Thymus (tissue), 11 donors: ENCODE measurements around the gene KDM4B. TPM values are rescaled to one million over a fixed set of nuclear protein-coding genes. Genes with fewer than 3 reads are reported as not detected.
A peak's percentile ranks its signal among the peaks of the same experiment; 100 is the strongest.

Experiments
- DNase-seq, 9 donors: peaks; one replicate each; pipeline ENCODE4 v3.0.0-alpha.2; 2013; ENCODE audit warnings: low spot score in 9 of 9, low read depth in 6 of 9, missing footprints in 1 of 9
- H3K27ac ChIP-seq, 2 donors: one replicate each; pipeline ENCODE4 v1.5.1; 2013; ENCODE audit warnings: control low read depth in 1 of 2, low read depth in 1 of 2, low read length in 1 of 2, mild to moderate bottlenecking in 1 of 2, moderate library complexity in 1 of 2
- H3K27me3 ChIP-seq, 2 donors: one replicate each; pipeline ENCODE4 v1.5.1; 2013; ENCODE audit warnings: low read length in 1 of 2; ENCODE audit not compliant: control insufficient read depth in 2 of 2, insufficient read depth in 1 of 2
- H3K36me3 ChIP-seq, 2 donors: one replicate each; pipeline ENCODE4 v1.5.1; 2013; ENCODE audit warnings: low read length in 1 of 2, mild to moderate bottlenecking in 1 of 2, moderate library complexity in 1 of 2; ENCODE audit not compliant: control insufficient read depth in 2 of 2, insufficient read depth in 2 of 2
- H3K4me1 ChIP-seq, 2 donors: one replicate each; pipeline ENCODE4 v1.5.1; 2013; ENCODE audit warnings: low read length in 2 of 2; ENCODE audit not compliant: control insufficient read depth in 2 of 2, insufficient read depth in 2 of 2
- H3K4me3 ChIP-seq, 2 donors: one replicate each; pipeline ENCODE4 v1.5.1; 2013; ENCODE audit warnings: low read length in 2 of 2, control low read depth in 1 of 2, mild to moderate bottlenecking in 1 of 2
- H3K9me3 ChIP-seq, 2 donors: one replicate each; pipeline ENCODE4 v1.5.1; 2013; ENCODE audit warnings: low read length in 1 of 2, mild to moderate bottlenecking in 1 of 2; ENCODE audit not compliant: control insufficient read depth in 2 of 2, insufficient read depth in 1 of 2
- WGBS: extraction: QIAGEN DNeasy Blood & Tissue Kit; methylation state at CpG from one replicate; pipeline ENCODE4 v1.1.7; 2013; 5-methylcytosine and 5-hydroxymethylcytosine counted together
- polyA plus RNA-seq: library from polyadenylated mRNA; stranded (reverse); fragments of 200-250 nt; gene quantifications from one replicate; pipeline ENCODE4 v1.2.3, GENCODE V29; 2013
- total RNA-seq: library from RNA; stranded (reverse); fragments of 120-200 nt; gene quantifications from one replicate; pipeline ENCODE4 v1.2.4, GENCODE V29; 2013
- donor health status: healthy.

Gene KDM4B
- total and polyA plus RNA-seq, 2 donors = 8.6 to 24.6 TPM

- Histone ChIP-seq H3K27me3 (peaks cover 0 to 3% of the 10 kb centered on the region in 2 donors), H3K4me1 (peaks cover 38 to 44% of the 10 kb centered on the region in 2 donors), H3K9me3 (peaks cover 0 to 1% of the 10 kb centered on the region in 2 donors), H3K36me3 (peaks cover 54 to 75% of the 10 kb centered on the region in 2 donors), H3K4me3 (no peak overlapping the region), H3K27ac (no peak overlapping the region)
- no peak for DNase-seq
- WGBS = 97% methylated on average over 36 of the region's 36 CpGs
These were observed 173.2 kb downstream of the KDM4B start for GRCh38 chr19:5141850-5142724.

DNA sequence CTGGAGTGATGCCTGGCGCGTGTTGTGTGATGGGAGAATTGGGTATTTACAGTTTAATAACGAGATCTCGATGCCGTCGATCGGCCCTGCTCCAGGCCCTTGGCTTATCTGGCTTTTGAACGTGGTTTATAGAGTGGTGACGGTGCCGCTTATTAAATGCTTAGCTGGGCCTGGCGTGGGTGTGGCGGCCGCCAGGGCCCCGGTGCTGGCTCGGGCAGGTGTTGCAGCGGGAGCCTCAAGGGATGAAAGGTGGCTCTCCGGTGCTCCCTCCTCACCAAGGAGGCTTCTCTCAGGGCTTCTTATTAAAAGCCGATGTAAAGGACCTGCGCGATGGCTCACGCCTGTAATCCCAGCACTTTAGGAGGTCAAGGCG, 173.8 kb downstream of the KDM4B start:
- Histone ChIP-seq H3K4me3 (no peak overlapping the region), H3K4me1 (peaks cover 34 to 38% of the 10 kb centered on the region in 2 donors), H3K36me3 (peaks cover 48 to 74% of the 10 kb centered on the region in 2 donors), H3K9me3 (peaks cover 0 to 1% of the 10 kb centered on the region in 2 donors), H3K27ac (no peak overlapping the region), H3K27me3 (peaks cover 0 to 3% of the 10 kb centered on the region in 2 donors)
- no peak for DNase-seq
- WGBS = 94% methylated on average over 22 of the region's 22 CpGs

DNA sequence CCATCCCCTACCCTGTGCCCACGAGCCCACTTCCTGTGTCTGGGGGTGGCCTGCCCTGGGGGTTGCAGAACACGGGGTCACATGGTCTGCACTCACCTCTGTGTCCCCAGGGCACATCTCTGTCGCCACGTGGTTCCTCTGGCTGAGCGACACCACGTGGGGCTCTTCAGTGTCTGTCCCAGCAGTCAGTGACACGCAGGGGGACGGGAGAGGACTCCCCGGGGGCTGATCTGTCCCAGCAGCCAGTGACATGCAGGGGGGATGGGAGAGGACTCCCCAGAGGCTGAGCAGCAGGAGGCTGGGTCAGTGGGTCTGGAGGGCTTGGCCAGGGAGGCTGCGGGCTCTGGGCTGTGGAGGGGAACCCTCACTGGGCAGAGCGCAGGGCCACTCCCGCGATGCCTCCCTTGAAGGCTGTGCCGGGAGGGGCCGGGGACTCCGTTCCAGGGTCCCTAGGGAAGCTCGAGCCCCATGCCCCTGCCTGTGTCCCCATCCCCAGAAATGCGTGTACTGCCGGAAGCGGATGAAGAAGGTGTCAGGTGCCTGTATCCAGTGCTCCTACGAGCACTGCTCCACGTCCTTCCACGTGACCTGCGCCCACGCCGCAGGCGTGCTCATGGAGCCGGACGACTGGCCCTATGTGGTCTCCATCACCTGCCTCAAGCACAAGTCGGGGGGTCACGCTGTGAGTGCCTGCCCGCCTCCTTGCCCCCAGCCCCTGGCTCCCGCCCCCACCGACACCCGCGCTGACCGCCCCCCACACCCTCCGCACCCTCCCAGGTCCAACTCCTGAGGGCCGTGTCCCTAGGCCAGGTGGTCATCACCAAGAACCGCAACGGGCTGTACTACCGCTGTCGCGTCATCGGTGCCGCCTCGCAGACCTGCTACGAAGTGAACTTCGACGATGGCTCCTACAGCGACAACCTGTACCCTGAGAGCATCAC, 174.8 kb downstream of the KDM4B start:
- DNase-seq = peak in 2 of 9 donors; percentile 46 to 51
- 89% methylated on average over 51 of the region's 51 CpGs for whole genome bisulfite sequencing
- Histone ChIP-seq H3K36me3 (peaks cover 39 to 74% of the 10 kb centered on the region in 2 donors), H3K9me3 (no peaks in the 10 kb centered on the region), H3K27ac (no peak overlapping the region), H3K4me1 (peaks cover 23 to 28% of the 10 kb centered on the region in 2 donors), H3K27me3 (peaks cover 0 to 3% of the 10 kb centered on the region in 2 donors), H3K4me3 (no peak overlapping the region)

- WGBS = 97% methylated on average over 23 of the region's 23 CpGs
- peaks cover 0 to 3% of the 10 kb centered on the region in 2 donors for H3K27me3 ChIP-seq
- peaks cover 39 to 74% of the 10 kb centered on the region in 2 donors for H3K36me3 ChIP-seq
- no peaks in the 10 kb centered on the region for H3K9me3 ChIP-seq
- no peak for DNase-seq
- no peak overlapping the region for H3K4me3 ChIP-seq
- H3K4me1 ChIP-seq = peaks cover 15 to 18% of the 10 kb centered on the region in 2 donors
- H3K27ac ChIP-seq = no peak overlapping the region
These were observed 175.7 kb downstream of the KDM4B start for GRCh38 chr19:5144545-5145179.

GRCh38 chr19:5145521-5146511, 176.9 kb downstream of the KDM4B start:
- peaks cover 34 to 65% of the 10 kb centered on the region in 2 donors for H3K36me3 ChIP-seq

GRCh38 chr19:5147074-5147977, 178.4 kb downstream of the KDM4B start:
- Histone ChIP-seq H3K4me3 (no peak overlapping the region), H3K9me3 (no peaks in the 10 kb centered on the region), H3K27ac (no peak overlapping the region), H3K36me3 (peaks cover 29 to 58% of the 10 kb centered on the region in 2 donors), H3K27me3 (no peaks in the 10 kb centered on the region), H3K4me1 (peaks cover 7 to 8% of the 10 kb centered on the region in 2 donors)
- WGBS = 99% methylated on average over 31 of the region's 31 CpGs
- DNase-seq = no peak

More at GRCh38 chr19:5145521-5146511, 176.9 kb downstream of the KDM4B start:
- Histone ChIP-seq H3K9me3 (no peaks in the 10 kb centered on the region), H3K27ac (no peak overlapping the region), H3K4me1 (peaks cover 10 to 12% of the 10 kb centered on the region in 2 donors), H3K4me3 (no peak overlapping the region), H3K27me3 (peaks cover 0 to 1% of the 10 kb centered on the region in 2 donors)
- DNase-seq = no peak
- WGBS = 98% methylated on average over 52 of the region's 52 CpGs

DNA sequence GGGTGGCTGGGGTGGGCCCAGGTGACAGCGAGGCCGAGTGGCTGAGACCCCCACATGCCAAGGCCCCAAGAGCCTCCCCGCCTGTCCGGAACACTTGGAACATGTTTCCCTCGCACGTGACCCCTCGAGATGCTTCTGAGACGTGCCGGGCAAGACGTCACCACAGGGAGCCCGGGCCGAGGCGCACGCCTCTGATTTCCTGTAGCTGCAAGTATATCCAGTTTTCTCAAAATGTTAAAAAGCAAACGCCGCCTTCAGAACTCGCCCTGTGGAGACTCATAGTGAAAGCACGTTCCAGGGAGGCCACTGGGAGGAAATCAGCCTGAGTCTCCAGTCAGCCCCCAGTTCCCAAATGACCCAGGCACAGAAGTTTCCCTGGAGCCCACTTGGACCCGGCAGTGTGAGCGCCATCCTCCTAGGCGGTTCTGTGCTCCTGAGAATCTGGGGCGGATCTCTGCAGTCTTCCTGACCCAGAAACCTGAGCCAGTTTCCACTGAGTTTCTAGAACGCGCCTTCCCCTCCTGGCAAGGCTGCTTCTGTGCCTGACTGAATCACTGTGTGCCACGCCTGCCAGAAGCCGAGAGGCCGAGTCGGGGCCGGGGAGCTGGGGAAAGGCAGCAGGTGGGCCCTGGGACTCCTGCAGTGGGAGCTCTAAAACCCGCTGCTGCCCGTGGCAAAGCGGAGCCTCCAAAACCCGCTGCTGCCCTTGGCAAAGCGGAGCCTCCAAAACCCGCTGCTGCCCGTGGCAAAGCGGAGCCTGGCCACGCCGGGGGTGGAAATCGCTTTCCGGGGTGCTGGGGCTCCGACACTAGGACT, 179.3 kb downstream of the KDM4B start:
- peaks cover under 1 to 3% of the 10 kb centered on the region in 2 donors for H3K4me1 ChIP-seq
- H3K36me3 ChIP-seq = peaks cover 27 to 57% of the 10 kb centered on the region in 2 donors
- no peak overlapping the region for H3K27ac ChIP-seq
- DNase-seq = no peak
- H3K27me3 ChIP-seq = no peaks in the 10 kb centered on the region
- WGBS = 96% methylated on average over 42 of the region's 42 CpGs
- H3K4me3 ChIP-seq = no peak overlapping the region
- no peaks in the 10 kb centered on the region for H3K9me3 ChIP-seq
